ENCODE results near the gene SEL1L3.

SEL1L3 gene

GRCh38 chr4:25818371-25818871 is 44.4 kb downstream of the SEL1L3 start:
- H3K4me1 ChIP-seq (ENCODE audit: control insufficient read depth, insufficient read depth, low read length), result no peaks in the 10 kb centered on the region
- H3K36me3 ChIP-seq (ENCODE audit: control insufficient read depth in 2 of 2, insufficient read depth in 1 of 2, low read length in 2 of 2), result peaks cover 0 to 49% of the 10 kb centered on the region in 2 experiments; a peak in 1 of 3 replicates
- ChIA-PET CTCF (interaction anchor here (0.5 kb wide), 1 partner anchor 51 kb away, joined by 3 read pairs; no protein-coding TSS in a partner anchor), POLR2A (no interaction called here)
- no peak overlapping the region for H3K4me3 ChIP-seq (ENCODE audit: low read depth, low read length)
- H3K9me3 ChIP-seq (ENCODE audit: control insufficient read depth, insufficient read depth, low read depth, low read length), result no peaks in the 10 kb centered on the region
- TF ChIP-seq PRDM10 (tag by site-specific recombination; IDR thresholded peaks at IDR 0.05), result no peak
- no peak overlapping the region for H3K27ac ChIP-seq (ENCODE audit: extremely low read depth, low read depth, low read length)

GRCh38 chr4:25817059-25817681 is 45.6 kb downstream of the SEL1L3 start:
- Histone ChIP-seq H3K36me3 (ENCODE audit: control insufficient read depth in 2 of 2, insufficient read depth in 1 of 2, low read length in 2 of 2) (peaks cover 0 to 47% of the 10 kb centered on the region in 2 experiments; a peak in 1 of 3 replicates), H3K4me3 (ENCODE audit: low read depth, low read length) (no peak overlapping the region)

GRCh38 chr4:25816591-25817058 is 46.2 kb downstream of the SEL1L3 start:
- Histone ChIP-seq H3K36me3 (ENCODE audit: control insufficient read depth in 2 of 2, insufficient read depth in 1 of 2, low read length in 2 of 2) (peaks cover 0 to 47% of the 10 kb centered on the region in 2 experiments; a peak in 1 of 3 replicates), H3K4me1 (ENCODE audit: control insufficient read depth, insufficient read depth, low read length) (no peaks in the 10 kb centered on the region), H3K9me3 (ENCODE audit: control insufficient read depth, insufficient read depth, low read depth, low read length) (no peaks in the 10 kb centered on the region), H3K4me3 (ENCODE audit: low read depth, low read length) (no peak overlapping the region), H3K27ac (ENCODE audit: extremely low read depth, low read depth, low read length) (no peak overlapping the region)
- CTCF ChIA-PET, result interaction anchor here (1.2 kb wide), 1 partner anchor 102 kb away, joined by 6 read pairs; no protein-coding TSS in a partner anchor
- POLR2A ChIA-PET, result no interaction called here
- TF ChIP-seq ZNF16 (tag by site-specific recombination; IDR thresholded peaks at IDR 0.05; ENCODE audit: low read depth) (no peak), CTCF (tag by site-specific recombination; IDR thresholded peaks at IDR 0.05) (no peak), ZNF48 (tag by site-specific recombination; IDR thresholded peaks at IDR 0.05) (no peak), ZSCAN23 (tag by site-specific recombination; IDR thresholded peaks at IDR 0.05) (no peak), ZBTB10 (tag by site-specific recombination; IDR thresholded peaks at IDR 0.05) (no peak), ZNF692 (tag by site-specific recombination; IDR thresholded peaks at IDR 0.05) (no peak), ATF2 (tag by site-specific recombination; IDR thresholded peaks at IDR 0.05; ENCODE audit: low read depth) (no peak), ZSCAN30 (tag by site-specific recombination; IDR thresholded peaks at IDR 0.05) (no peak), ZNF830 (tag by site-specific recombination; IDR thresholded peaks at IDR 0.05; ENCODE audit: low read depth) (no peak)

More at GRCh38 chr4:25817059-25817681, 45.6 kb downstream of the SEL1L3 start:
- Histone ChIP-seq H3K4me1 (ENCODE audit: control insufficient read depth, insufficient read depth, low read length) (no peaks in the 10 kb centered on the region), H3K9me3 (ENCODE audit: control insufficient read depth, insufficient read depth, low read depth, low read length) (no peaks in the 10 kb centered on the region), H3K27ac (ENCODE audit: extremely low read depth, low read depth, low read length) (no peak overlapping the region)
- ChIA-PET POLR2A (no interaction called here), CTCF (interaction anchor here (1.2 kb wide), 1 partner anchor 101 kb away, joined by 6 read pairs; no protein-coding TSS in a partner anchor)
- TF ChIP-seq ZNF211 (tag by site-specific recombination; IDR thresholded peaks at IDR 0.05; ENCODE audit: low read depth) (no peak), HIC1 (tag by site-specific recombination; IDR thresholded peaks at IDR 0.05) (no peak), ZNF654 (tag by site-specific recombination; IDR thresholded peaks at IDR 0.05; ENCODE audit: low read depth) (no peak)
